HepG2 (cell line): ENCODE data around the gene FAM222A. TPM values are rescaled to one million over a fixed set of nuclear protein-coding genes. Genes with fewer than 3 reads are reported as not detected.

Experiments used
- ATAC-seq: fragments of 200-7000 bp; cut with Tn5 transposase; 3 replicates; pipeline ENCODE4 v1.9.1; 2020; ENCODE audit warnings: mild to moderate bottlenecking, moderate library complexity
- Bru-seq: library from RNA; stranded (reverse); fragments of 400-500 nt; gene quantifications from one replicate; lab custom pipeline; 2021; lab: Mats Ljungman, UMichigan
- BruChase-seq, 2 experiments: library from RNA; stranded (reverse); fragments of 400-500 nt; gene quantifications; one replicate each; lab custom pipeline; 2021; lab: Mats Ljungman, UMichigan
- BruUV-seq: library from RNA; stranded (reverse); fragments of 400-500 nt; replicated peaks from 2 replicates; lab custom pipeline; 2021; lab: Mats Ljungman, UMichigan
- CTCF ChIA-PET: fragments of 300-600 bp; formaldehyde crosslinking; extraction: SDS; loops from one replicate; lab custom pipeline; 2021; ENCODE audit warnings: low total read pairs, inconsistent platforms, low intra/inter-chr PET ratio; lab: Yijun Ruan, JAX
- POLR2A ChIA-PET: fragments of 350-600 bp; sonication (Branson Sonifier 250); formaldehyde crosslinking; loops from one replicate; lab custom pipeline; 2020; ENCODE audit warnings: antibody characterized with exemption, inconsistent platforms; lab: Yijun Ruan, JAX
- DNase-seq: peaks from one replicate; pipeline ENCODE4 v3.0.0-alpha.2; 2015; ENCODE audit warnings: low spot score
- FAIRE-seq: peaks from 3 replicates; lab custom pipeline; 2011; peaks lifted over from hg19 to GRCh38; lab: Jason Lieb, UNC
- H2AFZ ChIP-seq: one replicate; pipeline ENCODE4 v1.6.1; 2011; ENCODE audit warnings: low read length, inconsistent platforms
- H3K27ac ChIP-seq: fragments of 300-600 bp; 3 replicates; pipeline ENCODE4 v1.8.0; 2011; ENCODE audit warnings: mixed run types, mild to moderate bottlenecking, mixed read lengths, low read length, inconsistent platforms; ENCODE audit not compliant: insufficient read depth; ENCODE audit errors: extremely low read length
- H3K27me3 ChIP-seq, 2 experiments: fragments of 200-600 bp in 1 of 2; 2 replicates in 1 of 2; 3 replicates in 1 of 2; pipeline versions ENCODE4 v1.6.0 to v1.8.0; 2011; ENCODE audit warnings: low read length in 2 of 2, mild to moderate bottlenecking in 2 of 2, moderate library complexity in 2 of 2, inconsistent platforms in 1 of 2; ENCODE audit not compliant: insufficient read depth in 2 of 2, control insufficient read depth in 1 of 2
- H3K36me3 ChIP-seq, 2 experiments: fragments of 200-600 bp in 1 of 2; replicated peaks in 1 of 2; 2 replicates in 1 of 2; 3 replicates in 1 of 2; pipeline versions ENCODE4 v1.5.1 to v1.8.0; 2011; ENCODE audit warnings: low read length in 2 of 2, inconsistent platforms in 1 of 2; ENCODE audit not compliant: insufficient read depth in 2 of 2, control insufficient read depth in 1 of 2
- H3K4me1 ChIP-seq: 2 replicates; pipeline ENCODE4 v1.5.1; 2012; ENCODE audit warnings: low read length, inconsistent platforms; ENCODE audit not compliant: insufficient read depth
- H3K4me2 ChIP-seq: 2 replicates; pipeline ENCODE4 v1.6.0; 2011; ENCODE audit warnings: low read depth, low read length, inconsistent platforms
- H3K4me3 ChIP-seq, 3 experiments: fragments of 200-600 bp in 1 of 3; sonication (generic), shearing (Covaris generic) in 1 of 3; replicated peaks in 1 of 3; 2 replicates each; pipeline ENCODE4 v1.5.1; 2011 to 2016; ENCODE audit warnings: low read length in 3 of 3, inconsistent platforms in 2 of 3, low read depth in 2 of 3, mild to moderate bottlenecking in 2 of 3, control low read depth in 1 of 3, mixed read lengths in 1 of 3; ENCODE audit not compliant: insufficient read depth in 1 of 3
- H3K79me2 ChIP-seq: one replicate; pipeline ENCODE4 v1.6.1; 2011; ENCODE audit warnings: low read length, inconsistent platforms; ENCODE audit not compliant: insufficient read depth
- H3K9ac ChIP-seq: 2 replicates; pipeline ENCODE4 v1.6.0; 2011; ENCODE audit warnings: mild to moderate bottlenecking, low read depth, low read length, inconsistent platforms; ENCODE audit not compliant: insufficient read depth
- H3K9me3 ChIP-seq: 2 replicates; pipeline ENCODE4 v1.5.1; 2012; ENCODE audit warnings: mild to moderate bottlenecking, low read length
- H4K20me1 ChIP-seq: 2 replicates; pipeline ENCODE4 v1.6.0; 2011; ENCODE audit warnings: inconsistent platforms, mild to moderate bottlenecking, low read length, moderate library complexity; ENCODE audit not compliant: insufficient read depth
- ELF1 ChIP-seq: sonication (generic); formaldehyde crosslinking; IDR thresholded peaks from 2 replicates; pipeline ENCODE4 v1.4.0; 2020; ENCODE audit warnings: missing genetic modification reagents
- FOXK1 ChIP-seq: sonication (generic); formaldehyde crosslinking; IDR thresholded peaks from 2 replicates; pipeline ENCODE4 v1.4.0; 2020; ENCODE audit warnings: low read depth, missing genetic modification reagents, borderline replicate concordance
- GMEB2 ChIP-seq: IDR thresholded peaks from 2 replicates; pipeline ENCODE4 v1.6.1; 2016; ENCODE audit warnings: missing biosample characterization, missing genetic modification reagents, low read depth
- HES4 ChIP-seq: sonication (generic); formaldehyde crosslinking; IDR thresholded peaks from 2 replicates; pipeline ENCODE4 v1.9.0; 2021; ENCODE audit warnings: mild to moderate bottlenecking, missing genetic modification reagents, borderline replicate concordance
- NFYB ChIP-seq: sonication (generic); formaldehyde crosslinking; IDR thresholded peaks from 2 replicates; pipeline ENCODE4 v1.4.0; 2020; ENCODE audit warnings: missing genetic modification reagents
- NFYC ChIP-seq: IDR thresholded peaks from 2 replicates; pipeline ENCODE4 v1.6.1; 2016; ENCODE audit warnings: missing genetic modification reagents, missing compliant biosample characterization
- PHF20 ChIP-seq: sonication (generic); formaldehyde crosslinking; IDR thresholded peaks from 2 replicates; pipeline ENCODE4 v1.5.0; 2020; ENCODE audit warnings: mild to moderate bottlenecking, missing genetic modification reagents
- SNAPC2 ChIP-seq: sonication (generic); formaldehyde crosslinking; IDR thresholded peaks from 2 replicates; pipeline ENCODE4 v1.8.1; 2022; ENCODE audit warnings: mild to moderate bottlenecking, missing genetic modification reagents
- TFE3 ChIP-seq: IDR thresholded peaks from 2 replicates; pipeline ENCODE4 v1.6.1; 2016
- YY1 ChIP-seq: IDR thresholded peaks from 2 replicates; pipeline ENCODE4 v1.6.1; 2011; ENCODE audit warnings: low read length, low read depth, moderate library complexity, mild to moderate bottlenecking; ENCODE audit not compliant: insufficient read depth, insufficient replicate concordance
- ZNF205 ChIP-seq: IDR thresholded peaks from 2 replicates; pipeline ENCODE4 v1.6.1; 2018; ENCODE audit warnings: missing biosample characterization, missing genetic modification reagents
- ZNF766 ChIP-seq: sonication (generic); formaldehyde crosslinking; IDR thresholded peaks from 2 replicates; pipeline ENCODE4 v1.5.0; 2020; ENCODE audit warnings: missing genetic modification reagents, borderline replicate concordance
- ZNF841 ChIP-seq: sonication (generic); formaldehyde crosslinking; IDR thresholded peaks from 2 replicates; pipeline ENCODE4 v1.8.1; 2023; ENCODE audit warnings: missing genetic modification reagents, borderline replicate concordance
- WGBS: methylation state at CpG from one replicate; pipeline ENCODE4 v1.1.6; 2017; ENCODE audit warnings: low lambda C conversion rate; 5-methylcytosine and 5-hydroxymethylcytosine counted together
- in situ Hi-C: cut with HindIII; loops from 2 replicates; pipeline ENCODE4 v1.10.0; 2017; ENCODE audit warnings: low pct_unique_long_range_greater_than_20kb; ENCODE audit not compliant: extremely low pct_ligation_motif_present
- intact Hi-C: fragments of 100-400 bp; cut with micrococcal nuclease; formaldehyde crosslinking; loops from one replicate; pipeline ENCODE4 v1.10.0; 2022; ENCODE audit not compliant: unreplicated experiment
- long read RNA-seq, 2 experiments: library from RNA in 1 of 2; library from polyadenylated mRNA in 1 of 2; stranded (forward) in 1 of 2; unstranded in 1 of 2; transcript quantifications; one replicate each; pipeline ENCODE4 v2.0.0, GENCODE V29; 2019 to 2022
- polyA minus RNA-seq, 3 experiments: library from RNA; depleted of rRNA, polyadenylated mRNA; stranded (reverse); fragments of >200 nt; gene quantifications; 2 replicates each; pipeline ENCODE4 v1.2.3, GENCODE V29; 2011; ENCODE audit warnings: low replicate concordance in 1 of 3
- polyA plus RNA-seq, 8 experiments: library from polyadenylated mRNA; depleted of rRNA in 3 of 8; stranded (reverse) in 7 of 8; unstranded in 1 of 8; fragments of >200 nt; fragmentation: Illumina TruSeq in 4 of 8; extraction: Trizol in 4 of 8; gene quantifications; 2 replicates each; pipeline versions ENCODE4 v1.2.1 to v1.2.3, GENCODE V29; 2011 to 2016; ENCODE audit warnings: low read depth in 4 of 8, missing spikeins in 1 of 8, mixed read lengths in 1 of 8; ENCODE audit not compliant: insufficient read depth in 1 of 8
- total RNA-seq, 5 experiments: library from RNA; depleted of rRNA; stranded (reverse); fragments of >200 nt; fragmentation: Illumina TruSeq; extraction: Trizol; gene quantifications; 2 replicates each; pipeline ENCODE4 v1.2.3, GENCODE V29; 2016; ENCODE audit warnings: low read depth in 1 of 5
- TF ChIP-seq, protein P1 (sequence below): IDR thresholded peaks from 2 replicates; pipeline ENCODE4 v1.6.1; 2012; ENCODE audit warnings: inconsistent platforms

The FAM222A gene
- total RNA-seq (2016; rRNA removed; fragmentation: Illumina TruSeq; extraction: Trizol): 7.2 and 9.6 TPM in 2 replicates
- 1.9 and 2.5 TPM in 2 replicates for total RNA-seq (2016; cell fraction: cytosol; rRNA removed; fragmentation: Illumina TruSeq; extraction: Trizol; ENCODE audit: low read depth)
- 5.6 and 8.3 TPM in 2 replicates for total RNA-seq (2016; cell fraction: insoluble cytoplasmic fraction; rRNA removed; fragmentation: Illumina TruSeq; extraction: Trizol)
- total RNA-seq (2016; cell fraction: membrane; rRNA removed; fragmentation: Illumina TruSeq; extraction: Trizol): 7.5 TPM in 2 replicates
- total RNA-seq (2016; cell fraction: nucleus; rRNA removed; fragmentation: Illumina TruSeq; extraction: Trizol): 7.0 and 7.5 TPM in 2 replicates
- polyA plus RNA-seq (2011; rRNA removed): 2.7 and 3.7 TPM in 2 replicates
- 2.0 and 3.0 TPM in 2 replicates for polyA plus RNA-seq (2011; cell fraction: cytosol; rRNA removed)
- polyA plus RNA-seq (2011; cell fraction: nucleus; rRNA removed): 3.8 and 4.7 TPM in 2 replicates
- polyA plus RNA-seq (2012): 2.5 and 2.9 TPM in 2 replicates
- 2.5 and 2.6 TPM in 2 replicates for polyA plus RNA-seq (2016; cell fraction: cytosol; fragmentation: Illumina TruSeq; extraction: Trizol; ENCODE audit: low read depth)
- polyA plus RNA-seq (2016; cell fraction: insoluble cytoplasmic fraction; fragmentation: Illumina TruSeq; extraction: Trizol; ENCODE audit: low read depth): 9.4 and 11.8 TPM in 2 replicates
- polyA plus RNA-seq (2016; cell fraction: membrane; fragmentation: Illumina TruSeq; extraction: Trizol; ENCODE audit: low read depth): 8.4 and 9.5 TPM in 2 replicates
- polyA plus RNA-seq (2016; cell fraction: nucleus; fragmentation: Illumina TruSeq; extraction: Trizol; ENCODE audit: insufficient read depth, low read depth): 9.3 and 9.9 TPM in 2 replicates
- polyA minus RNA-seq (2011; rRNA and poly(A)+ RNA removed; ENCODE audit: low replicate concordance): 2.9 and 8.9 TPM in 2 replicates
- 3.6 and 4.0 TPM in 2 replicates for polyA minus RNA-seq (2011; cell fraction: cytosol; rRNA and poly(A)+ RNA removed)
- polyA minus RNA-seq (2011; cell fraction: nucleus; rRNA and poly(A)+ RNA removed): 7.9 and 8.2 TPM in 2 replicates
- Bru-seq, nascent RNA: percentile 70 among the genes with signal in this experiment
- percentile 56 among the genes with signal in this experiment for BruChase-seq, experiment 1, labeled RNA remaining after a 6-hour chase
- percentile 57 among the genes with signal in this experiment for BruChase-seq, experiment 2, labeled RNA remaining after a 2-hour chase
- long read RNA-seq, experiment 1, partial matches to known transcripts: 0 of 5 reads
- long read RNA-seq, experiment 1, other reads (novel, unspliced or antisense): 4 of 5 reads
- long read RNA-seq, experiment 2, transcript FAM222A-202 (3 exons, 3,294 nt): major isoform, 9 of 18 reads
- long read RNA-seq, experiment 2, partial matches to known transcripts: 1 of 18 reads
- long read RNA-seq, experiment 2, other reads (novel, unspliced or antisense): 8 of 18 reads

GRCh38 chr12:109713187-109714070 lies at the start of gene FAM222A:
Gene FAM222A, plus strand, starts transcription at chr12:109713825. Its CDS starts 30,322 bp downstream, at chr12:109744147.
- H3K36me3 ChIP-seq: no peaks in the 10 kb centered on the region; a peak in 1 of 5 replicates
- H3K27ac ChIP-seq: peak within 1 kb of the TSS; percentile 65
- POLR2A ChIA-PET: interaction anchor here (1.0 to 4.3 kb wide), 10 partner anchors 9 to 125 kb away, joined by 3 to 35 read pairs (median 4); no protein-coding TSS in a partner anchor
- DNase-seq: peak; percentile 94
- 7% methylated on average over 9 of the region's 88 CpGs for WGBS
- H3K4me1 ChIP-seq: peaks cover 82% of the 10 kb centered on the region
- H3K4me2 ChIP-seq: peak within 1 kb of the TSS; percentile 91
- peak; percentile 62 for ATAC-seq
- H2AFZ ChIP-seq: no peak within 1 kb of the TSS
- in situ Hi-C loops (loop anchor here (5.0 kb wide), 2 partner anchors 59 to 116 kb away; no protein-coding TSS in a partner anchor), intact Hi-C loops (loop anchor here (1.0 kb wide), 1 partner anchor 116 kb away; no protein-coding TSS in a partner anchor)
- no peaks in the 10 kb centered on the region for H4K20me1 ChIP-seq
- CTCF ChIA-PET: interaction anchor here (1.6 kb wide), 1 partner anchor 116 kb away, joined by 7 read pairs; no protein-coding TSS in a partner anchor
- H3K4me3 ChIP-seq: peak within 1 kb of the TSS; percentile 72 to 82 (median 74)
- no peaks in the 10 kb centered on the region for H3K27me3 ChIP-seq
- H3K79me2 ChIP-seq: peaks cover 3% of the 10 kb centered on the region
- no peaks in the 10 kb centered on the region for H3K9me3 ChIP-seq
- peak; percentile 65 for FAIRE-seq
- H3K9ac ChIP-seq: peak within 1 kb of the TSS; percentile 66
- no TSS peak for BruUV-seq
- TF ChIP-seq TFE3 (CRISPR knock-in tag): peak; percentile 56
- peak; percentile 93 for TF ChIP-seq ELF1 (CRISPR knock-in tag)
- peak; percentile 59; the same call in 1 of the 2 replicates for TF ChIP-seq ZNF205
- no peak for TF ChIP-seq HES4 (CRISPR knock-in tag)
- TF ChIP-seq PHF20 (CRISPR knock-in tag): peak; percentile 12; the same call in 1 of the 2 replicates
- TF ChIP-seq FOXK1 (CRISPR knock-in tag): peak; percentile 62
- peak; percentile 78 for TF ChIP-seq YY1
- no peak for TF ChIP-seq SNAPC2
- TF ChIP-seq GMEB2 (CRISPR knock-in tag): peak; percentile 61
- TF ChIP-seq, protein P1, sequence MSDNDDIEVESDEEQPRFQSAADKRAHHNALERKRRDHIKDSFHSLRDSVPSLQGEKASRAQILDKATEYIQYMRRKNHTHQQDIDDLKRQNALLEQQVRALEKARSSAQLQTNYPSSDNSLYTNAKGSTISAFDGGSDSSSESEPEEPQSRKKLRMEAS: peak; percentile 96
- peak; percentile 74 for TF ChIP-seq NFYC (CRISPR knock-in tag)
- no peak for TF ChIP-seq ZNF841 (CRISPR knock-in tag)
- TF ChIP-seq ZNF766 (CRISPR knock-in tag): 0 out of 2 replicates have a peak, but pooled peaks have one; percentile 12
- peak; percentile 77 for TF ChIP-seq NFYB (CRISPR knock-in tag)
